AG20443 (cell line): Measurements from ENCODE around the gene ST8SIA2.

Source experiments
- DNase-seq: peaks from one replicate; pipeline ENCODE4 v3.0.0; 2012; ENCODE audit warnings: low spot score, mixed read lengths

ST8SIA2 gene

GRCh38 chr15:92494806-92495336, 101.2 kb downstream of the ST8SIA2 start:
- no peak for DNase-seq

DNA sequence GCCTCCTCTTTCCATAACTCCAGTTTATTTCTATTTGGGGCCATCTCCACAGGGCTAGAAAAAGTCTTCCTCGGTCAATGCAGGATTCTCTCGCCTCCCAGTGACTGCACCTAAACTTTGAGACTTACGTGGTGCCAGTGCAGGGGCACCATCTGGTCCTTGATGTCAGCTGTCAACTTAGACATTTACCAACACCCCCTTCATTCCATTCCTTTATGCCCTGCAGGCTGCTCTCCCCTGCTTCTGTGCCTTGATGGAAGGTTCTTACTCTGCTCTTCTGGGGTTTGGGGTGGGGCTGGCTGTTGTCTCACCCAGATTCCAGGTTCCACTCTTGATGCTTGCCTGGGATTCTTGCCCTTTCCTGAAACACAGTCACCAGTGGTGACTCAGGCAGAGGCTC, 101.8 kb downstream of the ST8SIA2 start:
- no peak for DNase-seq

GRCh38 chr15:92499731-92500530, 106.2 kb downstream of the ST8SIA2 start:
- no peak for DNase-seq

GRCh38 chr15:92502336-92502735, 108.7 kb downstream of the ST8SIA2 start:
- DNase-seq: no peak

- no peak for DNase-seq
Measured at GRCh38 chr15:92502930-92503857, 109.5 kb downstream of the ST8SIA2 start.

- DNase-seq: no peak
Measured at GRCh38 chr15:92503889-92504288, 110.2 kb downstream of the ST8SIA2 start.

GRCh38 chr15:92505611-92506010, 111.9 kb downstream of the ST8SIA2 start:
- no peak for DNase-seq

DNA sequence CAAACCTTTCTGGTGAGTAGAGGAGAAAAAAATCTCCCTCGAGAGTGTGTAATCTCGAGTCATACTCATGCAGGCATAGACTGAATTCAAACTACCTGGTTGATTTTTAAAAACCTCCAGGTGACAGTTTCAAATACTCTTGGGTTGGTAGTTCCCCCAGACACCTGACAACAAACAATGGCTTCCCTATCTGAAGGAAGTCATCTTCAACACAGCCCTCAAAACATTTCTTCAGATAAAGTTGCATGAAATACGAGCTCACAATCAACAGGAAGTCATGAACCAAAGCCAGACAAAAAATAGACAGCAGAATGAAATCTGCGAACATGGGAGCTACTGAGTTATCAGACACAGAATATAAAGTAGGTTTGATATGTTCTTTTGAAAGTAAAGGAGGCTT, 112.8 kb downstream of the ST8SIA2 start:
- no peak for DNase-seq

DNA sequence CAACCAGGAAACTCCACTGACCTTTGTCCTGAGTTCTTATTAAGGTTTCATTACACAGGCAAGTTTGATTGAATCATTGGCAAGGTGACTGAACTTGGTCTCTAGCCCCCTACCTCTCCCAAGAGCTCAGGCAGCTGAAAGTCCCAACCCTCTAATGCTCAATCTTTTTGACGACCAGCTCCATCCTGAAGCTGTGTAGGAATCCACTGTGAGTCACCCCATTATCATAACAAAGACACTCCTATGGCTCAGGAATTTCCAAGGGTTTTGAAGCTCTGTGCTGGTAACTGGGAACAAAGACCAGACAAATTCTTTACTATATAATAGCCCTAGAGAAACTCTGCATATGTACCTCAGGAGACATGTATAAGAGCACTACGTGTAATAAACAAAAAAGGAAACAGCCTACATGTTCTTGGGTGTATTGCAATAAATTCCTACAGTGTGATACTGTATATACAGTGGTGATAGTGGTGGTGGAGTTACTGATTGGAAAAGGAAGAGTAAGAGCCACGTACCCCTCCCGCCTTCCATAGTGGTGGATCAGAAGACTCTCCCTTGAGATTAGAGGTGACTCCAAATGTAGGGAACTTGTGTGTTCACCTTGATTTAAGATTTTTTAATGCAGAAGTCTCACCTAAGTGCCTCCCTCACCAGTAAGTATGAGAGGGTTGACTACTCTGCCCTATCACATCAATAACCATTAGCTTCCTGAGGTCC, 116.6 kb downstream of the ST8SIA2 start:
- peak; percentile 23 for DNase-seq
